Activated effector memory CD4-positive, alpha-beta T cell treated with anti-CD3 and anti-CD28 coated beads, Interleukin-2, amount 50 U/mL, for 16 hours (primary cell): ENCODE measurements around the gene FSIP2.

Source experiments
- DNase-seq: peaks from one replicate; pipeline ENCODE4 v3.0.0-alpha.2; 2020

Gene FSIP2, protein sequence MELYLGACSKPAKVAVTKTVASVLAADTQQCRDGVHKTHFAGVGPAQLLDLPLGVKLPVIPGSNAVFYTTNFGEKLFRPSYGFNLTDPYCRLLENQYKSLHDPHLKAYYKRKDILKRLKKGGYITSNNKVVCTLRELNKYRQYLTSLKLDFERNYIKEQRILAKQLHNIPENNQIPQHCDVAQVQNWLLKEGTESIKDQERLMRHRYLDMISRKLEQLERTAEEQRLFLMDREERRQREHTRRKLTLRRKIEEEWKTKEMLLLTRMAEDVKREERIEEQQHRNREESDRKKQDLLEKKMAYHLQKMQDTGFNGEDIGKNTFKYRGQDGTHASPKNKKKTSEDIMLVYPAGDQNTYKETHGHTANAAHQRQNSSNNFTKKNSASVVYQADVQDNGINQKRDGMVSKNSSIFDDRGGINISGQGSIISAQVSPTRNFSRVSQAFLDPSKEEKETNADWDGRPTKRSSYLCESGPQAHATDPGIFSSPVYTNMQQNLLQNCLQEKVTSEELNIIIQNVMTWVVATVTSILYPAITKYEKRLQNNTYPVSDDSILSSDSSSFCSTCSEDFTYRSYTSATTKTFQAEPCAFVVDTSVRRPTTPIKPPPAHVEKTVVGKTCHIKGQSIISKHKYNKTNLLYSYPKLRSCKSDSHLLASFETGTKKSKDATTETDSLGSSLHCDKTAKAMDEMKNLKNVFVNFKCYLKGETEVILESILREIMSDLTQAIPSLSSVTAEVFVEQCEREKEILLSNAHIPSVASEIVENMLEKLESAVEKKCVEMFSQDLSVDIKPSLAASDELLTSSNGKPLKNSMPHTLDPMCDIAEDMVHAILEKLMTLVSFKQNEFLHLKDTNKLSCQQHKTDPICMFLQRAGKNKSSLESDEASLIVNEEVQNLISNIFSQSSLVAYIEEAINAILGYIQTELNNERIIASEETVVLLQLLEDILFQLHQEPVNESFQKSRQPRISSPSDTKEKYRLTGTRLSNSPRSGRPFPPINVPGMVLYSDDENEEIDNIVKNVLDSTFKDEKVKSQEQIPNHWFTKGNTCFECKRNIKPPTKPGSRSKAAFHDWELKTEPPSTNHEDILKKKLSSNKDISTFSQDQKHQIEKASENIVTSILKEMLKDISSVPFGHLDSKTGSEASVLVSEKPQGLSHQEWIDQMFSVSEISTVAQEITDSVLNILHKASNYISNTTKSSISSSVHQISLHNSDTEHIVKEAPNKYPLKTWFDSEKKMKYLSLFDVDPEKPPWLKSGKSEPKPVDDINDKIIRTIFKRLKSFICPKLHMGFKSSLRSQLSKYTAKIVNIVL (N-terminal part only)

DNA sequence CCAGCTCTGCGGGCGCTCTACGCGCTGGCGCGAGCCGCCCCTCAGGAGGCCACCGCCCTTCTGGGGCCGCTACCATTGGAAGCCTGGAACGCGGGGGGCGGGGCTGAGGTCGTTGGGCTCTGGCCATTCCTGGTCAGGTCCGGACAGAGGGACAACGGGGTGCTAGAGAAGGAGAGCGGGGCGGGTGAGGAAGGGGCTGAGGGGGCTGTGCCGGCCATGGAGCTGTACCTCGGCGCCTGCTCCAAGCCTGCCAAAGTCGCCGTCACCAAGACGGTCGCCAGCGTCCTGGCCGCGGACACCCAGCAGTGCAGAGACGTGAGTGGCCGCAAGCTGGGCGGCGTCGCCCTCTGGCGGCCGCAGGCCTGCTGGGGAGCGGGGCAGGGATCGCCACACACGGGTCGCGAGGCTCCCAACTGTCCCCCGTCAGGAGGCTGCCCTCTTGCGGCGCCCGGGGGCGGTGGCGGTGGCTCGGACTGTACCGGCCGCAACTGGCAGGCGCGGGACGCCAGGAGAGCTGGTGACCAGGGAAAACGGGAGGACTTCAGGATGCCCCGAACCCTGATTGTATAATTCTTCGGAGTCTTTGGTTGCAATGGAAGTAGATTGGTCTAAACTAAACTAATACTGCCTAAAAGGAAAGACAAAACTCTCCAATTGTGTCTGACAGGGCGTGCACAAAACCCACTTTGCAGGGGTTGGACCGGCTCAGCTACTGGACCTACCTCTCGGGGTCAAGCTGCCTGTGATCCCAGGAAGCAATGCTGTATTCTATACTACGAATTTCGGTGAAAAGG is at the start of gene FSIP2:
FSIP2 (plus strand) TSS at position 126 of the 794 bp plus-strand sequence; CDS start at position 217, 91 bp downstream.
- no peak for DNase-seq

DNA sequence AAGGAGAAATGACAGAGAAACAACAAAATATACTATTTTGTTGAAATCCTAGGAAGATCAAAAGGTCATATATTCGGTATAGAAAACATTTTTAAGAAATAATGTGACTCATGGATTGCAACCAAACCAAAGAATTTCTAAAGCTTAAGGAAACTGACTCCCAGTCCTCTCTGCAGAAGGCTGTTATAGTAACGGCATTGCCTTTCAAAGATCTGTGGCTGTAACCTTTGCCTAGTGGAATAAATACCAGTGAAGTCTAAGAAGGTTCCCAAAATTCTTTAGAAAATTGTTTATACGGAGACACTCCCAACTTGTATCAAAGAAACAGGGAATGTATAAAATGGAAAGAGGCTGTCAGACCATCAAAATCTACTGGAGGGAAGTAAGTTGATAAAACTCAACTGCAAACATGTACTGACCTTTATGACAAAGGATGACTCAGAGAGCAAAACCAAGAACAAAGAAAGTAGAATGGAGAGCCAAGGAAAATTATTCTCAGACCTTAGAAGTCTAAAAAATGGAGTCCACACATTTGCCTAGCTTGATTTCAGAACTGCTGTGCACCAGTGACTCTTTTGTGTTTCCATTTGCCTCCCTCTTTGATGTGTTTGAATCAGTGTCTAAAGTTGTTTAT is 48.6 kb upstream of the FSIP2 start:
- no peak for DNase-seq

DNA sequence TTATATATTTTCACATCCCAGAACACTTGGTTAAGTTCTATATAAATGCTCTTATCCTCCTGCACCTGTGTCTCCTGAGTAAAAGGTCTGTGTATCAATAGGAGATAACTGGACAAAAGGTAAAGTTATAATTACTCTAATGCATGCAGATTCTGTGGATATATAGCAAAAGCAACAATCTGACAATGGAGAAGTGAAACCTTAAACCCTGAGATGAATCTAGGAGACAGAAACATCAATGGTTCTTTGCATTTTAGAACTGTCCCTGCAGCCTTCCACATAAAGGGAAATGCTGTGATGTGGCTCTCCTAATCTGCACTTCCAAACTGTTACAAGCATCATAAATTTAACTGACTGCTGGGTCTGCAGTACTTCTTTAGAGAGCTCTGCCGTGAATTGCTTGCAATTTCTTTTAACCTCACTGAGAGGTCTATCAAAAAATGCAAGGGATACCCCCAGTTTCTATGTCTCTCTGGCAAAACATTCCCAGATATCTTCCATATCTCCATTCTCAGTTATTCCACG is 42.8 kb upstream of the FSIP2 start:
- DNase-seq: no peak

DNA sequence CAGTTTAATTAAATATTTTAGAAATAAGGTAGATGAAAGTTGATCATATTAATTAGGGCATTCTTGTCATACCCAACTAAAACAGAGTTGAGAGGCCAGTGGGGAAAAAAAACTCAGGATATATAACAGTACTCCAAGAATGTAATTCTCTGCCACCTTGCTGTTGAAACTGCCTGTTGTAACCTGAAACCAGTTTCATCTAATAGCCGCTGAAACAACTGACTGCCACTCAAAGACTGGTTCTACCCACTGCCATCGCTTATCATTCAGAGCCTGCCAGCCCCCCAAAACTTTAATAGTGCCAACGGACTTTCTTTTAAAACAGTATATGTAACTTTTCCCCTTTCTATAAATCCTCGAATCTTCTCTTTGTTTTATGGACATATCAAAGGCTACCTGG is 37.7 kb upstream of the FSIP2 start:
- DNase-seq: no peak

DNA sequence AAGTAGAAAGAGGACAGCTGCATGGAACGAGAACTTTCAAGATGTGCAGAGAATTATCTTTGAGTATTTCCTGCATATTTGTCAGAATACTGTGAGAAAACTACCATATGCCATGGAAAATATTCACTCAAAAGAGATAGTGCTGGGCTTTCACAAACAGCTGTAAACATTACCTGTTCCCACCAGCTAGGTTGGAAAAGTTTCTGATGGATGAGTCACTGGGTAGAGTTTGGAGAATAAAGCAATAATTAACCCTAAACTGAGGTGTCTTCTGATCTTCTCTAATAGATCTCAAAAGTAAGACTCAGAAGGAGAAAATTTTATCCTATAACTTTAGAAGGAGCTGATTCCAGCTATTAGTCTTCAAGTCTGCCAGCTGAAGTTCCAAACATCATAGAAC is 3.9 kb upstream of the FSIP2 start:
- no peak for DNase-seq

DNA sequence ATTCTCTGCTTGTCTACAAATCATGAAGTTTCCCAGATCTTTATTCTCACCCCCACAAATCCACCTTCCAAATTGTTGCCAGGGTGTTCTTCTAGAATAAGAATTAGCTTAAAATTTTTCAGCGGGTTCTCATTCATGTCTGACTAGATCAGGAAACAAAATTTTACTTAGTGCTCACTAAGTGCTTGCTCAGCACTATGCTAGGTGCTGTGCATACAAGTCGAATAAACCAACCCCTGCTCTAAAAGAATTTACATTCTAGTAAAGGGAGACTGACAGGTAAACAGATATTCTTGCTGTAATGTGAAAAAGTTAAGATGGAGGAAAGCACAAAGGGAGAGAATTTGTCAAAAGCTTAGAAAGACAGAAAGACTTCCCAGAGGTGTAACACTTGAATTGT is 2.4 kb upstream of the FSIP2 start:
- DNase-seq: no peak

DNA sequence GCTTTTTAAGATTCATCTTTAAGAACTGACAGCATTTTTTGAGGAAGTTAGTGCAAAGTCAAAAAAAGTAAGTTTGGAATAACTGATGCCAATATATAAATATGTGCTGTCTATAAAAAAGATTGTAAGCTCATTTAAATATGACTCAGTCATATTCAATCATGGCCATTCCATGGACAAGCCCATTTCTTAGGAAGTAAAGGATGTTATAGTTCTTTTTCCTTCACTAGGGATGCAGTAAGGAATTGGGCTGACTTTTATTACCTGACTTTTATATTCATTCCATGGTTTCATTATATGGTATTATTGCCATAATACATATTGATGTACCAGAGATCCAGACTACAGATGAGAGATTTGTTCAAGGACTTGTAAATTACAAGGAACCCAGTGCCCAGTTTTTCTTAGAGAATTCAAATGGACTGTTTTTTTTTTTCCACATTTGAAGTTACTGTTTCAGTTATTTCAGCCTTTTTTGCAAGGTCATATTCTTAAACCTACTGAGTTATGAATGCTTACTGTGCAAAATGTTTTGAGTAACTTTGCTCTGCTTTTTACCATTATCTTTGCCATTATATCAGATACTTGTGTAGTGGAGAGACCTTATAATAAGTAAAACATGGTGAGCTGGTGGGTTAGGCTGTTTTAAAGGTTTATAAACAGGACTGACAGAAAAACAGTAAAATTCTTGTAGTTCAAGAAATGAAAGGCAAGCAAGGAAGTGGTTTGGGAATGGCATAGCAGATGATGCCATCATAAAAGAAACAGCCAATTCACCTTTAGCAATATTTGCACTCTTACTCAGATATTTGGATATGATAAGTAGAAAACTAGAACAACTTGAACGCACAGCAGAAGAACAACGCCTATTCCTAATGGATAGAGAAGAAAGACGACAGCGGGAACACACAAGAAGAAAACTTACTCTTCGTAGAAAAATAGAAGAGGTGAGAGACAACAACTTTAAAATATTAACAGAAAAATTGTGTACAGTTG is 7.6 kb downstream of the FSIP2 start:
- no peak for DNase-seq

DNA sequence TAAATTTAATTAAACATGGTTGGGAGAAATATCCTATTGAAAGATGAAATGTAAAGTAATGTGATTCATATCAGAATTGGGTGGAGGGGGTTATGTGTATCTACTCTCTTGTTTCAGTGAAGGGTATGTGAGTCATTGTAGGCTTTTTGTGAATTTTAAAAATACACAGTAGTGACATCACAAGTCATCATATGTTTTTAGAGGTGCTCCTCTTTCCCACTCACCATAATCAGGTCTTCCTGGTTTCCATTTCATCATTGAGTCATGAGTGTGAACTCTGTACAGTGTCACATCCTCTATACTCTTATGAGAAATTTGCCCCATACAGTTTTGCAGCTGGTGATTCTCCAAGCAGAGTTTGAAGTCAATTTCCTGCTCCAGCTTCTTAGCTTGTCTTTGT is 18.8 kb downstream of the FSIP2 start:
- no peak for DNase-seq

DNA sequence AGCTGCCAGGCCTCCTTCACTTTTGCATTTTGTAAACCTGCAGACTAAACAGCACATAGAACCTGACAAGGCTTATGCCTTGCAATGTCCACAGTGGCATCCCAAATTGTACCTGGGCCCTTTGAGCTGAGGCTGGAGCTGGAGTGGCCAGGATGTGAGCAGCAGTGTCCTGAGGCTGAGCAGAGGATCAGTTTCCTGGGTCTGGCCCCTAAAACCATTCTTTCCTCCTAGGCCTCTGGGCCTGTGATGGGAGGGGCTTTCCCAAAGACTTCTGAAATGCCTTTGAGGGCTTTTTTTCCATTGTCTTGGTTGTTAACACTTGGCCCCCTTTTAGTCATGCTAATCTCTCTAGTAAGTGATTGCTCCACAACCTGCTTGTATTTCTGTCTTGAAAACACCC is 32.8 kb downstream of the FSIP2 start:
- DNase-seq: no peak

DNA sequence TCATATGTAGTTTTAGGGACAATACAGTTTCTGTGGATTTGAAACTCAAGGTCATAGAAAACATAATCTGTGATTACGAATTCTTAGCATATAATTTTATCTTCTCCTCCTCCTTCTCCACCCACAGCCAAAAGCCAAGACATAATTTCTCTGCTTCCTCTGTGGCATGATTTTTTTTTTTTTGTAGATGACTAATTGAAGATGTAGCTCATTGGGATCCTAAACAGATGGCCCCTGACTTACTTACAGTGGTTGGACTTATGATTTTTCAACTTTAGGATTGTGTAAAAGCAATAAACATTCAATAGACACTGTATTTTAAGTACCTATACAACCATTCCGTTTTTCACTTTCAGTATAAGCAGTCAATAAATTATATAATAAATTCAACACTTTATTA is 42.3 kb downstream of the FSIP2 start:
- DNase-seq: no peak

DNA sequence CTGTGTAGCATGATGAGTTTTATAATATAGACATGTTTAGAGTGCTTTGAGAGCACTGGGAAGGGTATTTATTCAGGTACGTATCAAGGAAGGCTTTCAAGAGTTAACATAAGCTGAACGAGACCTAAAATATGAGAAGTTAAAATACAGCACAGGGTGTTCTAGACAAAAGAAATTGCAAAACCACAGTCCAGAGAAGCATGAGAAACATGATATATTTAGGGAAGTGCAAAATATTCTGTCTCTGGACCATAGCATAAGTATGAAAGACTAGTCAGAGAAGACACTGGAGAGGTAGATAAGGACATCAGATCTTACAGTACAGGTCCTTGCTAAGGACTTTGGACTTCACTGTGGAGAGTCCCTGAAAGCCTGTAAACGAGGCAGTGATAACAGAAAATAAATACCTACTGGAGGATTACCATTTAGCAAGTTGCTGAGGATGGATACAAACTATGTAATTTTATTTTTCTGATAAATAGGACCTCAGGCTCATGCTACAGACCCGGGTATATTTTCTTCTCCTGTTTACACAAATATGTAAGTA is 43.7 kb downstream of the FSIP2 start:
- no peak for DNase-seq

DNA sequence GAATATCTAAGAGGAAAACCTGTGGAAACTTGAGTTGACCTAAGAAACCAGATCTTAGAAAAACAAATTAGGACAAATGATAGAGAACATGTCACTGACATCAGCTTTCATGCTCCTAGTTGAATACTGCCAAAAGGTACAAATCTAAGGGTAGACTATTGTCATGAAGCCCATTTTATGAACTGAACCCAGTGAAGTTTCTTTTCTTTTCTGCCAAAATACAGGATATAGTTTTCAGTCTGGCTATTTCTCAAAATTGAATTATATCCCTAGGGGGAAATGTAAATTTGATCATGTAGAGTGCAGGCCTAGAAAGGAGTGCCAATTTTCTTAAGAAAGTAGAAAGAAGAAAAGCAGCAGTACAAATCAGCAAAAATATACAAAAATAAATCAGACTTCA is 46.6 kb downstream of the FSIP2 start:
- DNase-seq: no peak

DNA sequence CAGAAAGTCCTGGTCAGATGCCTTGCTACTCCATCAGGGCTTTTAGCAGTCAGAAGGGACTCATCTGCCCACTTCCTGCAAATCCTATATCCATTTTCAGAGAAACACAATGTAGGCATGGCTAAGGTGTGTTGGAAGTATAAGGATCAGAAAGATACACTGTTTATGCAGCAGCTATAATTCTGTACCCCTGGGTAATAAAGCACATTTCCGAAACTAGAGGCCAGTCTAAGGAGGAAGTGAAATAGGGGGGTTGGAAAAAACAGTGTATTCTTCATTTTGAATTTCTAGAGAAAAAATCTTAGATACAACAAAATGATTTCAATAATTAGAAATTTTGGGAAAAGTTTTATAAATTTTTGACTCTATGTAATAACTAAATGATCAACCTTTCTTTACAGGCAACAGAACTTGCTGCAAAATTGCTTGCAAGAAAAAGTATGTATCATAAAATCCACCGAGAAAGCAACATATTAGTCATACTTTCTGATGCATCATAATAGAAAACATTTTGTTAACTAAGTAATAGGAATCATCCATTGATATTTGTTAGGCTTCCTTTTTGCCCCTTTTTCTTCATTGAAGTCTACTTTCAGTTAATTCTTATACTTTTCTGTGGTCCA is 47.4 kb downstream of the FSIP2 start:
- DNase-seq: no peak

DNA sequence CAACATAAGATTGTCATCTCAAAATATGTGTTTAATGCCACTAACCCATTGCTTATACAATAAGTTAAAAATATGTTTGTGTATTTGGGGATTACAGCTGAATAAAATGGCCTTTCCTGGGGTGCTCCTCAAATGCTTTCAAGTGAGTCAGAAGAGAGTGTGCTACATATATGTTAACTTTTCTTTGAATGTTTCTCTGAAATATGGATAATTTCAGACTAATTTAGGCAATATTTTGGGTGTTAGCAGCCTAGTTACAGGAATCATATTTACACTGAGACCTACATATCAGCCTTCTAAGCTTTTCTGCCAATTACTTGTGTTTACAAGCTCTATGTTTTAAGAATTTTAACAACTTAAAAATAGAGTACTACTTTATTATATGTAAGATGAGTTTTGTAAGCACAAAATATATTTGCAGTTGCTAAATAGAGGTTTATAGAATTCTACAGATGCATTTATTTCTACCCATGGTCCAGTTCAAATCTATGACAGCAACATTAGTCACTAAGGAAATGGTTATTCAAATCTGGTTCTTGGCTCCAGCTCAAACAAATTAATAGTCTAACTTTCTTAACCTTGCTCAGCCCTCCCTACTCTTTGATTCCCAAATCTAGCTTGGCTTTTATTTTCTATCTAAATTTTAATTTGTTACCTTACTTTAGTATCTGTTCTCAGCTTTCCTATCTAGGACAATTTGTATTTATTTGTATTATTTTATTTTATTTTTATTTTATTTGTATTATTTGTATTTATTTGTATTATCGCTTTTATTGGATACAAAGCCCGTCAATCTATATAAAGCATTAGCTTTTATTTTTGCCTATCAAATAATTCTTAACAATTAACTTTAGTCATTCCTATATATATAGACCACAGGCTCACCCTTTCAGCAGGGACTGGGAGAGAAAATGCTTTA is 48.9 kb downstream of the FSIP2 start:
- DNase-seq: no peak

DNA sequence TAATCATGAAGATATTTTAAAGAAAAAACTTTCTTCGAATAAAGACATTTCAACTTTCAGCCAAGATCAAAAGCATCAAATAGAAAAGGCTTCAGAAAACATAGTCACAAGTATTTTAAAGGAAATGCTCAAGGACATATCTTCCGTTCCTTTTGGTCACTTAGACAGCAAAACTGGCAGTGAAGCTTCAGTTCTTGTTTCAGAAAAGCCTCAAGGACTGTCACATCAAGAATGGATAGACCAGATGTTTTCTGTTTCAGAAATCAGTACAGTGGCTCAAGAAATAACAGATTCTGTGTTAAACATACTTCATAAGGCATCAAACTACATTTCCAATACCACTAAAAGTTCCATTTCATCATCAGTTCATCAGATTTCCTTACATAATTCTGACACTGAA is 51.8 kb downstream of the FSIP2 start:
- no peak for DNase-seq

DNA sequence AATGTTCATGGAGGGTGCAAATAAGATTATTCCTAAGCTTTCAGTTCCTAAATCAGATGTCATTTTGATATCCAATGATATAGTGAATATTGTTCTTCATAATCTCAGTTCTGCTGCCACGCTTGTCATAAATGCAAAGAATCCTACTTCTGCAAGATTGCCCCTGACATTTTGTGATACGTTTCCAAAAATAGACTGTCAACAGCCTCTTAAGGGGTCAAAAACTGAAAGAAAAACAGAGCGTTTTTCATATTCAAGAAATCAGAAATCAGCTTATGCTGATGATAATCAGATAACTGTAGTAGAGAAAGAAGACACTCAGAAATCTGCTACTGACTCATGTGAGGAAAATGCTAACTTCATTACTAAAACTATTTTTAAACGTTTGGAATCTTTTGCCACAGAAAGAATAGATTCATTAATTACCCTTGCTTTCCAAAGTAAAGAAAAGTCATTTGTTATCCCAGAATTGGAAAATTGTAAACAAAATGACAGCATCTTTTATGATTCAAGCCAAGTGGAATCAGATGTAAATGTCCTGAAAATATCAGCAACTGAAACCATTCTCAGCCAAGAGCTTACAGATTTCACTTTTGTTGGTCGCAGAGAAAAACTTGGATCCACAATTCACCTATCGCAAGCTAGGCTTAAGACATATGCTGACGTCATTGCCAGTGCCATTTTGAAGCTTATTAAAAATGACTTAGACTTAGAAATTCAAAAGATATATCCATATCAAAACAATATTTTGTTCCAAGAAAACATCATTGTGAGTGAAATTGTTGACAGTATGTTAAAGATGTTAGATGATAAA is 55.1 kb downstream of the FSIP2 start:
- DNase-seq: no peak

DNA sequence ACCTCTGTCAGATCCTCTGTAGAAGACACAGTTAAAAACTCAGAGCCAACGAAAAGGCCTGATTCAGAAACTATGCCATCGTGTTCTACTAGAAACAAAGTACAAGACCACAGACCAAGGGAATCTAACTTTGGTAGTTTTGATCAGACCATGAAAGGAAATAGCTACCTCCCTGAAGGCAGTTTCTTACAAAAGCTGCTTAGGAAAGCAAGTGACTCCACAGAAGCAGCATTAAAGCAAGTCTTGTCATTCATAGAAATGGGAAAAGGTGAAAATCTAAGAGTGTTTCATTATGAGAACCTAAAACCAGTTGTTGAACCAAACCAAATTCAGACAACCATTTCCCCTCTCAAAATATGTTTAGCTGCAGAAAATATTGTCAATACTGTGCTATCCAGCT is 58.2 kb downstream of the FSIP2 start:
- DNase-seq: no peak
